Measurements from ENCODE around the gene GSTM4. TPM values are rescaled to one million over a fixed set of nuclear protein-coding genes. Genes with fewer than 3 reads are reported as not detected.

The GSTM4 gene
- total and polyA plus RNA-seq, 2 donors (not counting 1 experiment from before 2014, with no cell fraction given) = 28.6 to 56.5 TPM

DNA sequence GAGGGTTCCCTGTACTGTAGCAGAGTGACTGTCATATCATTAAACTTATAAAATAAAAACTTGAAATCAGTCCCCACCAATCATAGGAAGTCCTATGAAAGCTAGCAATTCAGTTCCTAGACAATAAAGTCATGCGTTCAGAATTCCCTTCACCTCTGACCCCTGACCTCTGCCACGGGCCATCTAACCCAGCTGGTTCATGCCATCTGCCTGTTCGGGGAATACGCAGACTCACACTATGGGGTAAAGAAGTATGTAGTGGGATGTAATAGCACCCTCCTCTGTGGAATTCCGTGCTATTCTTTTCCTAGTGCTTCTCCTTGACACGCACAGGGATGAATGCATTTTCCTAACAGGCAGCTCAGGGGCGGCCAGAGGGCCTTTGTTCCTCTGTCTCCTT is 2.1 kb downstream of the GSTM4 start:
- intact Hi-C loops (cut with micrococcal nuclease) = loop anchor here (2.0 to 10.0 kb wide), 2 partner anchors 109 to 173 kb away; partner anchors contain the start of genes ATXN7L2 and GNAI3
- H3K27me3 Mint-ChIP-seq = peaks cover 3% of the 10 kb centered on the region
- H3K9me3 Mint-ChIP-seq (ENCODE audit: insufficient read depth) = no peaks in the 10 kb centered on the region
- no peak overlapping the region for H3K27ac Mint-ChIP-seq
- Histone ChIP-seq H3K4me3 (ENCODE audit: control extremely low read depth in 1 of 5, extremely low read depth in 1 of 5, insufficient read depth in 1 of 5, low read depth in 2 of 5, low read length in 4 of 5) (no peak overlapping the region), H3K4me2 (replicated peaks; ENCODE audit: low read depth, low read length, poor library complexity, severe bottlenecking) (no peak overlapping the region), H3K27me3 (replicated peaks in 1 of 4; ENCODE audit: control extremely low read depth in 1 of 4, control insufficient read depth in 3 of 4, insufficient read depth in 4 of 4, low read length in 3 of 4) (no peaks in the 10 kb centered on the region), H2AFZ (ENCODE audit: insufficient read depth, low read depth, low read length, poor library complexity, severe bottlenecking) (no peak overlapping the region), H4K20me1 (ENCODE audit: control insufficient read depth, insufficient read depth, low read length, poor library complexity, severe bottlenecking) (no peaks in the 10 kb centered on the region), H3K79me2 (ENCODE audit: control insufficient read depth, insufficient read depth, low read length) (no peaks in the 10 kb centered on the region), H3K27ac (ENCODE audit: low read length in 2 of 2) (no peak overlapping the region), H3K9ac (ENCODE audit: low read length) (no peak overlapping the region), H3K4me1 (ENCODE audit: control insufficient read depth in 2 of 2, insufficient read depth in 2 of 2, low read length in 2 of 2) (peaks cover 11 to 17% of the 10 kb centered on the region in 2 donors), H3K36me3 (replicated peaks in 1 of 2; ENCODE audit: control extremely low read depth in 1 of 2, control insufficient read depth in 1 of 2, extremely low read depth in 1 of 2, insufficient read depth in 2 of 2, low read length in 1 of 2) (peaks cover 0 to 16% of the 10 kb centered on the region in 2 experiments), H3K9me3 (ENCODE audit: control extremely low read depth in 1 of 3, control insufficient read depth in 2 of 3, insufficient read depth in 1 of 3, low read length in 2 of 3) (no peaks in the 10 kb centered on the region)
- POLR2A ChIA-PET = no interaction called here
- no peak for ATAC-seq (ENCODE audit: low read depth)
- TF ChIP-seq, protein P1, sequence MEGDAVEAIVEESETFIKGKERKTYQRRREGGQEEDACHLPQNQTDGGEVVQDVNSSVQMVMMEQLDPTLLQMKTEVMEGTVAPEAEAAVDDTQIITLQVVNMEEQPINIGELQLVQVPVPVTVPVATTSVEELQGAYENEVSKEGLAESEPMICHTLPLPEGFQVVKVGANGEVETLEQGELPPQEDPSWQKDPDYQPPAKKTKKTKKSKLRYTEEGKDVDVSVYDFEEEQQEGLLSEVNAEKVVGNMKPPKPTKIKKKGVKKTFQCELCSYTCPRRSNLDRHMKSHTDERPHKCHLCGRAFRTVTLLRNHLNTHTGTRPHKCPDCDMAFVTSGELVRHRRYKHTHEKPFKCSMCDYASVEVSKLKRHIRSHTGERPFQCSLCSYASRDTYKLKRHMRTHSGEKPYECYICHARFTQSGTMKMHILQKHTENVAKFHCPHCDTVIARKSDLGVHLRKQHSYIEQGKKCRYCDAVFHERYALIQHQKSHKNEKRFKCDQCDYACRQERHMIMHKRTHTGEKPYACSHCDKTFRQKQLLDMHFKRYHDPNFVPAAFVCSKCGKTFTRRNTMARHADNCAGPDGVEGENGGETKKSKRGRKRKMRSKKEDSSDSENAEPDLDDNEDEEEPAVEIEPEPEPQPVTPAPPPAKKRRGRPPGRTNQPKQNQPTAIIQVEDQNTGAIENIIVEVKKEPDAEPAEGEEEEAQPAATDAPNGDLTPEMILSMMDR (IDR thresholded peaks at IDR 0.05) = no peak
- no peak for TF ChIP-seq EZH2 (IDR thresholded peaks at IDR 0.05; ENCODE audit: borderline replicate concordance, insufficient read depth, low read depth, low read length, poor library complexity, severe bottlenecking)
- no peak overlapping the region for H3K4me3 Mint-ChIP-seq
- 94% methylated on average over 2 of the region's 7 CpGs for WGBS (ENCODE audit: insufficient coverage)
- CTCF ChIA-PET = interaction anchor here (1.0 to 5.8 kb wide), 3 partner anchors 17 to 327 kb away, joined by 3 to 42 read pairs (median 18); partner anchors contain the start of gene AHCYL1
- no peak for DNase-seq
- peaks cover 23% of the 10 kb centered on the region for H3K4me1 Mint-ChIP-seq

- no peak overlapping the region for H3K9ac ChIP-seq (ENCODE audit: low read length)
- H3K9me3 Mint-ChIP-seq (ENCODE audit: insufficient read depth) = no peaks in the 10 kb centered on the region
- H3K4me3 ChIP-seq (ENCODE audit: control extremely low read depth in 1 of 5, extremely low read depth in 1 of 5, insufficient read depth in 1 of 5, low read depth in 2 of 5, low read length in 4 of 5) = no peak overlapping the region
- peaks cover 24% of the 10 kb centered on the region for H3K4me1 Mint-ChIP-seq
- intact Hi-C loops (cut with micrococcal nuclease) = loop anchor here (10.0 kb wide), 1 partner anchor 174 kb away; the partner anchor contains the start of gene ATXN7L2
- TF ChIP-seq EZH2 (IDR thresholded peaks at IDR 0.05; ENCODE audit: borderline replicate concordance, insufficient read depth, low read depth, low read length, poor library complexity, severe bottlenecking) = no peak
- TF ChIP-seq, protein P1 (IDR thresholded peaks at IDR 0.05) = no peak
- H3K27me3 Mint-ChIP-seq = no peaks in the 10 kb centered on the region
- H3K27ac Mint-ChIP-seq = no peak overlapping the region
- CTCF ChIA-PET = interaction anchor here (1.0 to 5.8 kb wide), 2 partner anchors 17 to 116 kb away, joined by 3 to 42 read pairs; no protein-coding TSS in a partner anchor
- H4K20me1 ChIP-seq (ENCODE audit: control insufficient read depth, insufficient read depth, low read length, poor library complexity, severe bottlenecking) = no peaks in the 10 kb centered on the region
- H3K9me3 ChIP-seq (ENCODE audit: control extremely low read depth in 1 of 3, control insufficient read depth in 2 of 3, insufficient read depth in 1 of 3, low read length in 2 of 3) = no peaks in the 10 kb centered on the region
- peaks cover 11 to 17% of the 10 kb centered on the region in 2 donors for H3K4me1 ChIP-seq (ENCODE audit: control insufficient read depth in 2 of 2, insufficient read depth in 2 of 2, low read length in 2 of 2)
- H3K79me2 ChIP-seq (ENCODE audit: control insufficient read depth, insufficient read depth, low read length) = no peaks in the 10 kb centered on the region
- no peak overlapping the region for H2AFZ ChIP-seq (ENCODE audit: insufficient read depth, low read depth, low read length, poor library complexity, severe bottlenecking)
- H3K36me3 ChIP-seq (replicated peaks in 1 of 2; ENCODE audit: control extremely low read depth in 1 of 2, control insufficient read depth in 1 of 2, extremely low read depth in 1 of 2, insufficient read depth in 2 of 2, low read length in 1 of 2) = peaks cover 0 to 16% of the 10 kb centered on the region in 2 experiments
- H3K4me3 Mint-ChIP-seq = no peak overlapping the region
- POLR2A ChIA-PET = no interaction called here
- no peak overlapping the region for H3K4me2 ChIP-seq (replicated peaks; ENCODE audit: low read depth, low read length, poor library complexity, severe bottlenecking)
- no peak overlapping the region for H3K27ac ChIP-seq (ENCODE audit: low read length in 2 of 2)
- H3K27me3 ChIP-seq (replicated peaks in 1 of 4; ENCODE audit: control extremely low read depth in 1 of 4, control insufficient read depth in 3 of 4, insufficient read depth in 4 of 4, low read length in 3 of 4) = no peaks in the 10 kb centered on the region
- ATAC-seq (ENCODE audit: low read depth) (no peak), DNase-seq (no peak)
- 59% methylated on average over 2 of the region's 3 CpGs for WGBS (ENCODE audit: insufficient coverage)
Observed at GRCh38 chr1:109658533-109659042, 2.7 kb downstream of the GSTM4 start.

Data from B cell (primary cell).